ENCODE data around the gene TPRX1.

The TPRX1 gene

DNA sequence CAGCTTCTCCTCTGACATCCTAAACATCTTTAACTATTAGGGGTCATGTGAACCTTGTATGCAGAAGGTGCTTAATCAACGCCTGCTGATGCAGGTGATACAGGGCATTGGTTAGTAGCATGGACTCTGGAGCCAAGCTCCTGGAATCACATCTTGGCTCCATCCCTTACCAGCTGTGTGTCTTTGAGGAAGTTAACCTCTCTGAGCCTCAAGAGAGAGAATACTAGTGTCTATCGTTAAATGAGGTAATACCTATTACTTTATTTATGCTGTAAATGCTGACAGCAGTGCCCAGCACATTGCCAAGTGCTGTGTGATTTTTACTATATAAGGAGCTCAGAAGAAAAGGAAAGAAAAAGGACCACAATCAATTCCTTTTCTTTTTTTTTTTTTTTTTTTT lies 37.0 kb downstream of the TPRX1 start:
- Histone ChIP-seq H3K36me3 (replicated peaks in 1 of 2; ENCODE audit: control insufficient read depth in 2 of 2, insufficient read depth in 2 of 2, low read length in 2 of 2) (no peaks in the 10 kb centered on the region), H4K91ac (ENCODE audit: low read depth, low read length, poor library complexity) (no peak overlapping the region), H3K27ac (replicated peaks; ENCODE audit: low read length) (no peak overlapping the region)

DNA sequence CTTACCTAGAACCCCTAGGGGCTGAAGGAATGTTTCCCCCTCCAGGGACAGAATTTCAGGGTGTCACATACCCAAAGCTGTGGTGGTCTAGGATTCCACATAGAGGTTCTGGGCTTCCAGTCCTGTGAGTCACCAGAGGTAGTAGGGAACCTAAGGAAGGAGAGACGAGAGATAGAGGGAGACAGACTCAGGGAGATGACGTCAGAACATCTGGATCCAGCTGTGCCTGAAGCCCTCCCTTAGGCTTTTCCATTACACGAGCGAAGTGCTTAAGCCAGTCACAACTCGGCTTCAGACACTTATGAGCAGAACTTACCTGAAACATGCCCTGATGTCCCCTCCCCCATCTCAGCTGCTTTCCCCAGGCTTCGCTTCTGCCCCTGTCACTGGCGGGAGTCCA lies 37.7 kb downstream of the TPRX1 start:
- Histone ChIP-seq H3K79me1 (ENCODE audit: low read depth, low read length) (no peaks in the 10 kb centered on the region), H3K4me3 (ENCODE audit: low read length in 2 of 2) (no peak overlapping the region), H2BK12ac (ENCODE audit: low read length) (no peak overlapping the region), H2BK120ac (ENCODE audit: low read depth, low read length) (no peak overlapping the region), H2BK15ac (ENCODE audit: low read length) (no peak overlapping the region), H2AK5ac (ENCODE audit: low read depth, low read length) (no peak overlapping the region), H2AFZ (ENCODE audit: low read length) (no peak overlapping the region), H3K23ac (ENCODE audit: low read depth, low read length, poor library complexity) (no peak overlapping the region), H3K4ac (ENCODE audit: low read length) (no peak overlapping the region), H3K9me3 (replicated peaks in 1 of 2; ENCODE audit: control insufficient read depth in 2 of 2, insufficient read depth in 1 of 2, low read depth in 1 of 2, low read length in 2 of 2) (no peaks in the 10 kb centered on the region), H3K27ac (replicated peaks; ENCODE audit: low read length) (no peak overlapping the region), H3K4me2 (ENCODE audit: insufficient read depth, low read length, poor library complexity, severe bottlenecking) (no peak overlapping the region), H3K4me1 (ENCODE audit: control insufficient read depth in 2 of 2, insufficient read depth in 1 of 2, low read depth in 1 of 2, low read length in 2 of 2) (peaks cover 6 to 7% of the 10 kb centered on the region in 2 donors), H3K9ac (ENCODE audit: low read depth, low read length, poor library complexity) (no peak overlapping the region), H4K8ac (ENCODE audit: low read depth, low read length) (no peak overlapping the region), H3K18ac (ENCODE audit: low read length) (no peak overlapping the region), H3K14ac (ENCODE audit: low read length) (no peak overlapping the region), H2BK5ac (ENCODE audit: low read length) (no peak overlapping the region), H3K27me3 (ENCODE audit: control insufficient read depth in 3 of 3, insufficient read depth in 3 of 3, low read depth in 1 of 3, low read length in 3 of 3) (peaks cover 0 to 2% (median 0%) of the 10 kb centered on the region in 3 experiments), H4K91ac (ENCODE audit: low read depth, low read length, poor library complexity) (no peak overlapping the region), H3K36me3 (replicated peaks in 1 of 2; ENCODE audit: control insufficient read depth in 2 of 2, insufficient read depth in 2 of 2, low read length in 2 of 2) (no peaks in the 10 kb centered on the region)
- no CpG with 5 or more reads among the region's 7 CpGs for WGBS, 2 donors (ENCODE audit: extremely low coverage in 2 of 2, insufficient read length in 2 of 2, insufficient replicate concordance in 1 of 2)
- DNase-seq (ENCODE audit: low spot score), result no peak

More for the DNA sequence above, 37.0 kb downstream of the TPRX1 start:
- H3K18ac ChIP-seq (ENCODE audit: low read length), result no peak overlapping the region
- no peak overlapping the region for H3K14ac ChIP-seq (ENCODE audit: low read length)
- H3K23ac ChIP-seq (ENCODE audit: low read depth, low read length, poor library complexity), result no peak overlapping the region
- no peak overlapping the region for H4K8ac ChIP-seq (ENCODE audit: low read depth, low read length)
- no peak overlapping the region for H3K4ac ChIP-seq (ENCODE audit: low read length)
- no peak overlapping the region for H3K9ac ChIP-seq (ENCODE audit: low read depth, low read length, poor library complexity)
- H3K4me2 ChIP-seq (ENCODE audit: insufficient read depth, low read length, poor library complexity, severe bottlenecking), result no peak overlapping the region
- H3K9me3 ChIP-seq (replicated peaks in 1 of 2; ENCODE audit: control insufficient read depth in 2 of 2, insufficient read depth in 1 of 2, low read depth in 1 of 2, low read length in 2 of 2), result no peaks in the 10 kb centered on the region
- H2AFZ ChIP-seq (ENCODE audit: low read length), result no peak overlapping the region
- WGBS, 2 donors (ENCODE audit: extremely low coverage in 2 of 2, insufficient read length in 2 of 2, insufficient replicate concordance in 1 of 2), result no CpG with 5 or more reads among the region's 2 CpGs
- H2BK5ac ChIP-seq (ENCODE audit: low read length), result no peak overlapping the region
- no peak overlapping the region for H3K4me3 ChIP-seq (ENCODE audit: low read length in 2 of 2)
- no peaks in the 10 kb centered on the region for H3K79me1 ChIP-seq (ENCODE audit: low read depth, low read length)
- no peak overlapping the region for H2BK12ac ChIP-seq (ENCODE audit: low read length)
- H2AK5ac ChIP-seq (ENCODE audit: low read depth, low read length), result no peak overlapping the region
- H3K4me1 ChIP-seq (ENCODE audit: control insufficient read depth in 2 of 2, insufficient read depth in 1 of 2, low read depth in 1 of 2, low read length in 2 of 2), result peaks cover 6 to 7% of the 10 kb centered on the region in 2 donors
- no peak overlapping the region for H2BK120ac ChIP-seq (ENCODE audit: low read depth, low read length)
- H3K27me3 ChIP-seq (ENCODE audit: control insufficient read depth in 3 of 3, insufficient read depth in 3 of 3, low read depth in 1 of 3, low read length in 3 of 3), result peaks cover 0 to 2% (median 0%) of the 10 kb centered on the region in 3 experiments
- no peak overlapping the region for H2BK15ac ChIP-seq (ENCODE audit: low read length)
- DNase-seq (ENCODE audit: low spot score), result no peak

DNA sequence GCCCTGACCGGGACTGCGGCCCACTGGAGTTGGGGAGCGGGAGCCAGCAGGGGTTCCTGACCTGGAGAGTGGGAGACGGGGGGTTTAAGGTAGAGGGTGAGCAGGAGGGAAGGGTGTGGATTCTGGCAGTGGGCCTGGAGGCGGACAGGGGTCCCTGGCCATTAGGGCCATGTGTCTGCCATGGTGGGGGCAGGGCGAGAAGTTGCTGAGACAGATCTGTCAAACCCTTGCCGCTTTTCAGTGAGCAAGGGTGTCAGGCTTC lies 38.1 kb downstream of the TPRX1 start:
- H4K91ac ChIP-seq (ENCODE audit: low read depth, low read length, poor library complexity), result no peak overlapping the region
- H3K36me3 ChIP-seq (replicated peaks in 1 of 2; ENCODE audit: control insufficient read depth in 2 of 2, insufficient read depth in 2 of 2, low read length in 2 of 2), result no peaks in the 10 kb centered on the region
- no peaks in the 10 kb centered on the region for H3K79me1 ChIP-seq (ENCODE audit: low read depth, low read length)
- H2BK12ac ChIP-seq (ENCODE audit: low read length), result no peak overlapping the region
- H3K4me2 ChIP-seq (ENCODE audit: insufficient read depth, low read length, poor library complexity, severe bottlenecking), result no peak overlapping the region
- no peaks in the 10 kb centered on the region for H3K9me3 ChIP-seq (replicated peaks in 1 of 2; ENCODE audit: control insufficient read depth in 2 of 2, insufficient read depth in 1 of 2, low read depth in 1 of 2, low read length in 2 of 2)
- H3K4ac ChIP-seq (ENCODE audit: low read length), result no peak overlapping the region
- H3K18ac ChIP-seq (ENCODE audit: low read length), result no peak overlapping the region
- H3K9ac ChIP-seq (ENCODE audit: low read depth, low read length, poor library complexity), result no peak overlapping the region
- peaks cover 6 to 7% of the 10 kb centered on the region in 2 donors for H3K4me1 ChIP-seq (ENCODE audit: control insufficient read depth in 2 of 2, insufficient read depth in 1 of 2, low read depth in 1 of 2, low read length in 2 of 2)
- H2BK5ac ChIP-seq (ENCODE audit: low read length), result no peak overlapping the region
- H3K27me3 ChIP-seq (ENCODE audit: control insufficient read depth in 3 of 3, insufficient read depth in 3 of 3, low read depth in 1 of 3, low read length in 3 of 3), result peaks cover 0 to 2% (median 0%) of the 10 kb centered on the region in 3 experiments
- H2BK15ac ChIP-seq (ENCODE audit: low read length), result no peak overlapping the region
- H2BK120ac ChIP-seq (ENCODE audit: low read depth, low read length), result no peak overlapping the region
- no peak overlapping the region for H2AK5ac ChIP-seq (ENCODE audit: low read depth, low read length)
- no peak overlapping the region for H2AFZ ChIP-seq (ENCODE audit: low read length)
- no CpG with 5 or more reads among the region's 7 CpGs for WGBS, 2 donors (ENCODE audit: extremely low coverage in 2 of 2, insufficient read length in 2 of 2, insufficient replicate concordance in 1 of 2)
- DNase-seq (ENCODE audit: low spot score), result no peak
- H3K14ac ChIP-seq (ENCODE audit: low read length), result no peak overlapping the region
- H3K27ac ChIP-seq (replicated peaks; ENCODE audit: low read length), result no peak overlapping the region
- H3K4me3 ChIP-seq (ENCODE audit: low read length in 2 of 2), result no peak overlapping the region
- H4K8ac ChIP-seq (ENCODE audit: low read depth, low read length), result no peak overlapping the region
- peak overlapping the region; percentile 44 for H3K23ac ChIP-seq (ENCODE audit: low read depth, low read length, poor library complexity)

DNA sequence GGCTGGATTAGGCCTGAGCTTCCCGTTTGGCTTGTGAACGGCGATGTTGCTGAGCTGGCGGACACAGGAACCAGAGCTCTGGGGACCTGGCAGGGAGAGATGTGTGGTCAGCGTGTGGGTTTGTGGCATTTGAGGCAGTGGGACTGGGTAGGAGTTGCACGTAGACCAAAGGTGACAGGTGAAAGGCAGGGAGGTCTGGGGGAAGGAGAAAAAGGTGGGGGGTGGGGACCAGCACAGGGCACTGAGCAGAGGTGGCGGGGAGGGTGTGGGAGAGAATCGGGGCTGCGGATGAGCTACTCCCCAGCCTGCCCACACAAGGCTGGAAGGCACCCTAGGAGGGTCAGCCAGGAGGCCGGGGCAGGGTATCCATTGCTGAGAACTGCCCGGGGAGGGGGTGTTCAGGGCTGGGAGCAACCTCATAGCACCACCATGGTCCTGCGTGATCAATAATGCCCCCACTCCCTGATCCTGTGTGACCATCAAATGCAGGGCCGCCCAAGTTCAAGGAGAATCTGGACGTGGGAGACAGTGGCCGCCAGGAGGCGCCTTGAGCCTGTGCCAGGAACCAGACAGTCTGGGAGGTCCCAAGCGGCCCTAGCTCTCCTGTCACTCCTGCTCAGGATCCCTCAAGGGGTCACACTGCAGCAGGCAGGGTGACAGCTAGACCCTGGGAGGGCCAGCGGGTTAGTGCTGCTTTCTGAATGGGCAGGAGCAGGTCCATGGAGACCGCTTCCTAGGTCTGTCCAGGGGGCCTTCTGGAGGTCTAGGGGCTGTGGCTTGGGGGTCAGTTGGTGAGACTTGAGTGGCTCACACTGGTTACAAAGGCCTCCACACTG lies 38.6 kb downstream of the TPRX1 start:
- Histone ChIP-seq H2AK5ac (ENCODE audit: low read depth, low read length) (no peak overlapping the region), H3K23ac (ENCODE audit: low read depth, low read length, poor library complexity) (peak overlapping the region; percentile 44), H2AFZ (ENCODE audit: low read length) (peak overlapping the region; percentile 12), H2BK12ac (ENCODE audit: low read length) (no peak overlapping the region), H3K4me2 (ENCODE audit: insufficient read depth, low read length, poor library complexity, severe bottlenecking) (no peak overlapping the region), H3K27me3 (ENCODE audit: control insufficient read depth in 3 of 3, insufficient read depth in 3 of 3, low read depth in 1 of 3, low read length in 3 of 3) (peaks cover 0 to 2% (median 0%) of the 10 kb centered on the region in 3 experiments), H3K36me3 (replicated peaks in 1 of 2; ENCODE audit: control insufficient read depth in 2 of 2, insufficient read depth in 2 of 2, low read length in 2 of 2) (no peaks in the 10 kb centered on the region), H3K4me3 (ENCODE audit: low read length in 2 of 2) (peak overlapping the region in 1 of 2 donors; percentile 22), H3K79me1 (ENCODE audit: low read depth, low read length) (no peaks in the 10 kb centered on the region), H2BK120ac (ENCODE audit: low read depth, low read length) (no peak overlapping the region), H3K9me3 (replicated peaks in 1 of 2; ENCODE audit: control insufficient read depth in 2 of 2, insufficient read depth in 1 of 2, low read depth in 1 of 2, low read length in 2 of 2) (no peaks in the 10 kb centered on the region), H3K9ac (ENCODE audit: low read depth, low read length, poor library complexity) (no peak overlapping the region), H4K91ac (ENCODE audit: low read depth, low read length, poor library complexity) (no peak overlapping the region), H3K18ac (ENCODE audit: low read length) (no peak overlapping the region), H3K4me1 (ENCODE audit: control insufficient read depth in 2 of 2, insufficient read depth in 1 of 2, low read depth in 1 of 2, low read length in 2 of 2) (peaks cover 6 to 7% of the 10 kb centered on the region in 2 donors), H3K27ac (replicated peaks; ENCODE audit: low read length) (no peak overlapping the region), H4K8ac (ENCODE audit: low read depth, low read length) (no peak overlapping the region), H3K14ac (ENCODE audit: low read length) (no peak overlapping the region), H2BK5ac (ENCODE audit: low read length) (no peak overlapping the region), H3K4ac (ENCODE audit: low read length) (no peak overlapping the region), H2BK15ac (ENCODE audit: low read length) (no peak overlapping the region)
- no peak for DNase-seq (ENCODE audit: low spot score)
- no CpG with 5 or more reads among the region's 19 CpGs for WGBS, 2 donors (ENCODE audit: extremely low coverage in 2 of 2, insufficient read length in 2 of 2, insufficient replicate concordance in 1 of 2)
